ENCODE measurements around the gene CLASRP.

The CLASRP gene

DNA sequence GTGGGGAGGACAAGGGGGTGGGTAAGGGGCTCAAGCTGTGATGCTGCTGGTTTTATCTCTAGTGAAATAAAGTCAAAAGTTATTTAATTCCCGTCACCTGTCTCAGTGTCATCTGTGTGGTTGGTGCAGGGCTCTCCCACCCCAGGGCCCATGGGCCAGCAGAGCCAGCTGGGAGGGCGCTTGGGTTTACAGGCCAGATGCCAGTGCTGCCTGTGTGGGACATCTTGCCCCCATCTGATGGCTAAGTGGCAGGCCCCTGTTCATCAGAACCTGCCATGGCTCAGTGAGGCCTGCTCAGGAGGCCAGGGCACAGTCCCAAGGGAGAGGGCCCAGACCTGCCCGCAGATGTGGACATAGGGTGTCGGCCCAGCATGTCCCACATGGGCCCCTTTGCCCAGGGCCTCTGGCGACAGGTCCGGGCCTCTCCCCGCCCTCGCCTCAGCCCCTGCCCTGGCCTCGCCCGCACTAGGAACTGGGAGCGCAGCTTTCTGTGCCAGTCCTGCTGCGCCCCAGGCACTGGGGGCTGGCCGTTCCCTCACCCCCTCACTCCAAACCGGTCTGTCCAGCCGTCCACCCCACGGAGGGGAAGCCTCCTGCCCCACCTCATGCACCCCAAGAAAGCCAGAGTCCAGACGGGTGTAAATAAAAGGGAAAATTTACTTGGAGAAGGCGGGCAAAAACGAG is 32.2 kb downstream of the CLASRP start:
- no peak for TF ChIP-seq EZH2phosphoT487 (IDR thresholded peaks at IDR 0.05; ENCODE audit: low read depth)
- no peak for TF ChIP-seq CTCF (IDR thresholded peaks at IDR 0.05; ENCODE audit: low read depth, low read length)
- no peak overlapping the region for H3K27ac ChIP-seq (ENCODE audit: low read length)
- no peak overlapping the region for H3K4me3 ChIP-seq (ENCODE audit: low read length)
- peaks cover 50% of the 10 kb centered on the region for H3K79me2 ChIP-seq (ENCODE audit: low read length)
- peaks cover 10% of the 10 kb centered on the region for H3K4me1 ChIP-seq (ENCODE audit: low read length)
- peaks cover 31% of the 10 kb centered on the region for H4K20me1 ChIP-seq (ENCODE audit: insufficient read depth, low read length)
- peaks cover 57% of the 10 kb centered on the region for H3K36me3 ChIP-seq (replicated peaks; ENCODE audit: low read depth, low read length)
- no peak overlapping the region for H3K9ac ChIP-seq (ENCODE audit: low read length)
- no peaks in the 10 kb centered on the region for H3K9me3 ChIP-seq (ENCODE audit: insufficient read depth, low read length)
- H2AFZ ChIP-seq (ENCODE audit: low read depth, low read length), result no peak overlapping the region
- H3K4me2 ChIP-seq (ENCODE audit: low read length), result no peak overlapping the region
- no peaks in the 10 kb centered on the region for H3K27me3 ChIP-seq (ENCODE audit: low read depth, low read length)

GRCh38 chr19:45071545-45071938 is 32.7 kb downstream of the CLASRP start:
- no peak overlapping the region for H3K4me2 ChIP-seq (ENCODE audit: low read length)

DNA sequence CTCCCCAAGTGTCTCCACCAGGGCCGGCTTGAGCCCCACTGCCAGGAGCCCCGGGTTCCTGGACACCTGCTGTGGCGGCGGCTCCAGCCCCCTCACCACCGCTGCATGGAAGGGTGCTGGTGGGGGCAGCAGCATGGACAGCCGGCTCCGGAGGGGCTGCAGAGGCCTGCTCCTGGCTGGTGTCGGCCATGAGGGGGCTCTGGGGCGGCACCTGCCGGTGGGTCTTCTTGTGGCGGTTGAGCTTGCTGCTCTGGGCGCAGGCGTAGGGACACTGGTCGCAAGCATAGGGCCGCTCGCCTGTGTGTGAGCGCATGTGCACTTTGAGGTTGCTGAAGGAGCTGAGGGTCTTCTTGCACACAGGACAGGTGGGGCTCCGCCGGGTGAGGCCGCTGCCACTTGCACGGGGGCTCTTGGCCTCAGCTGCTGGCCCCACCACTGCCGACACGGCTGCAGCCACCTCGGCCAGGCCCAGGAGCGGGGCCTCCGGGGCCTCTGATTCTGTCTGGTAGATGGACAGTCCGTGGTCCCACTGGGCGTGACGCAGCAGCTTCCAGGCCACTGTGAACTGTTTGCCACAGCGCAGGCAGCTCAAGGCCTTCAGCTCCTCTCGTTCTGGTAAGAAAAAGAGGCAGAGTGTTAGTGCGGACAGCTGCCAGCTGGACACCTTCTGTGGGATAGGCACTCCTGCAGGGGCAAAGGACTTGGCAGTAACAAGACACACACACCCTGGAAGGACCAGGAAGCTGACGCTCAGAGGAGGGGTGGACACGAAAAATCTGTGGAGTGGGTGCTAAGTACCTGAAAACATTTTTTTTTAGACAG is 33.3 kb downstream of the CLASRP start:
- peaks cover 17% of the 10 kb centered on the region for H3K4me1 ChIP-seq (ENCODE audit: low read length)
- no peak overlapping the region for H3K9ac ChIP-seq (ENCODE audit: low read length)
- H3K27ac ChIP-seq (ENCODE audit: low read length), result no peak overlapping the region
- peaks cover 61% of the 10 kb centered on the region for H3K79me2 ChIP-seq (ENCODE audit: low read length)
- TF ChIP-seq EZH2phosphoT487 (IDR thresholded peaks at IDR 0.05; ENCODE audit: low read depth), result no peak
- TF ChIP-seq CTCF (IDR thresholded peaks at IDR 0.05; ENCODE audit: low read depth, low read length), result no peak
- H3K4me2 ChIP-seq (ENCODE audit: low read length), result no peak overlapping the region
- no peak overlapping the region for H3K4me3 ChIP-seq (ENCODE audit: low read length)
- H3K36me3 ChIP-seq (replicated peaks; ENCODE audit: low read depth, low read length), result peaks cover 54% of the 10 kb centered on the region
- H3K27me3 ChIP-seq (ENCODE audit: low read depth, low read length), result no peaks in the 10 kb centered on the region
- no peaks in the 10 kb centered on the region for H3K9me3 ChIP-seq (ENCODE audit: insufficient read depth, low read length)
- H4K20me1 ChIP-seq (ENCODE audit: insufficient read depth, low read length), result peaks cover 31% of the 10 kb centered on the region
- no peak overlapping the region for H2AFZ ChIP-seq (ENCODE audit: low read depth, low read length)

More at GRCh38 chr19:45071545-45071938, 32.7 kb downstream of the CLASRP start:
- peaks cover 11% of the 10 kb centered on the region for H3K4me1 ChIP-seq (ENCODE audit: low read length)
- H3K9ac ChIP-seq (ENCODE audit: low read length), result no peak overlapping the region
- peaks cover 55% of the 10 kb centered on the region for H3K79me2 ChIP-seq (ENCODE audit: low read length)
- no peaks in the 10 kb centered on the region for H3K27me3 ChIP-seq (ENCODE audit: low read depth, low read length)
- TF ChIP-seq EZH2phosphoT487 (IDR thresholded peaks at IDR 0.05; ENCODE audit: low read depth) (no peak), CTCF (IDR thresholded peaks at IDR 0.05; ENCODE audit: low read depth, low read length) (no peak)
- H2AFZ ChIP-seq (ENCODE audit: low read depth, low read length), result no peak overlapping the region
- peaks cover 56% of the 10 kb centered on the region for H3K36me3 ChIP-seq (replicated peaks; ENCODE audit: low read depth, low read length)
- no peak overlapping the region for H3K4me3 ChIP-seq (ENCODE audit: low read length)
- no peak overlapping the region for H3K27ac ChIP-seq (ENCODE audit: low read length)
- peaks cover 31% of the 10 kb centered on the region for H4K20me1 ChIP-seq (ENCODE audit: insufficient read depth, low read length)
- no peaks in the 10 kb centered on the region for H3K9me3 ChIP-seq (ENCODE audit: insufficient read depth, low read length)

- H2AFZ ChIP-seq (ENCODE audit: low read depth, low read length), result no peak overlapping the region
- peaks cover 80% of the 10 kb centered on the region for H3K79me2 ChIP-seq (ENCODE audit: low read length)
- peaks cover 36% of the 10 kb centered on the region for H3K36me3 ChIP-seq (replicated peaks; ENCODE audit: low read depth, low read length)
- H3K9me3 ChIP-seq (ENCODE audit: insufficient read depth, low read length), result no peaks in the 10 kb centered on the region
- H3K27me3 ChIP-seq (ENCODE audit: low read depth, low read length), result no peaks in the 10 kb centered on the region
- H3K4me3 ChIP-seq (ENCODE audit: low read length), result peak overlapping the region; percentile 92
- H3K4me1 ChIP-seq (ENCODE audit: low read length), result peaks cover 27% of the 10 kb centered on the region
- H3K27ac ChIP-seq (ENCODE audit: low read length), result peak overlapping the region; percentile 92
- TF ChIP-seq CTCF (IDR thresholded peaks at IDR 0.05; ENCODE audit: low read depth, low read length) (no peak), EZH2phosphoT487 (IDR thresholded peaks at IDR 0.05; ENCODE audit: low read depth) (no peak)
- H4K20me1 ChIP-seq (ENCODE audit: insufficient read depth, low read length), result peaks cover 31% of the 10 kb centered on the region
- H3K9ac ChIP-seq (ENCODE audit: low read length), result peak overlapping the region; percentile 88
- H3K4me2 ChIP-seq (ENCODE audit: low read length), result peak overlapping the region; percentile 92
These were observed 36.0 kb downstream of the CLASRP start for GRCh38 chr19:45074744-45075300.
